Upper lobe of left lung (tissue), 6 donors: Measurements from ENCODE around the gene UBE2E2. TPM values are rescaled to one million over a fixed set of nuclear protein-coding genes. Genes with fewer than 3 reads are reported as not detected.
"Not testable (repeated sequence)": the region's sequence is repeated elsewhere in the genome, so short reads cannot be mapped to it uniquely, and the experiment has no call there.

ENCODE experiments used
- ATAC-seq, 2 donors: fragments of 200-7000 bp; cut with Tn5 transposase; one replicate each; pipeline ENCODE4 v1.9.1; 2022; ENCODE audit warnings: mild to moderate bottlenecking in 2 of 2, moderate library complexity in 2 of 2; ENCODE audit not compliant: low FRiP score in 2 of 2
- DNase-seq, 2 donors: peaks; one replicate each; pipeline ENCODE4 v3.0.0-alpha.2; 2019 to 2020
- H3K27ac ChIP-seq, 4 donors: fragments of 200-600 bp; sonication (generic); one replicate each; pipeline ENCODE4 v1.5.1; 2016 to 2019
- H3K27me3 ChIP-seq, 4 donors: fragments of 200-600 bp; sonication (generic); one replicate each; pipeline ENCODE4 v1.5.1; 2017 to 2019
- H3K36me3 ChIP-seq, 4 donors: fragments of 200-600 bp; sonication (generic); one replicate each; pipeline ENCODE4 v1.5.1; 2016 to 2019
- H3K4me1 ChIP-seq, 4 donors: fragments of 200-600 bp; sonication (generic); one replicate each; pipeline ENCODE4 v1.5.1; 2018 to 2019
- H3K4me3 ChIP-seq, 4 donors: fragments of 200-600 bp; sonication (generic); one replicate each; pipeline ENCODE4 v1.5.1; 2017 to 2019; ENCODE audit warnings: mild to moderate bottlenecking in 2 of 4, moderate library complexity in 1 of 4
- H3K9me3 ChIP-seq, 4 donors: fragments of 200-600 bp; sonication (generic); one replicate each; pipeline ENCODE4 v1.5.1; 2018 to 2019
- CTCF ChIP-seq, 6 experiments: fragments of 450-650 bp in 4 of 6; fragments of 200-600 bp in 2 of 6; sonication (generic) in 2 of 6; IDR thresholded peaks; one replicate each; pipeline ENCODE4 v1.5.1; 2016 to 2019; ENCODE audit warnings: antibody characterized with exemption in 6 of 6
- EP300 ChIP-seq, 4 donors: sonication (generic); formaldehyde crosslinking; IDR thresholded peaks; one replicate each; pipeline ENCODE4 v1.5.1; 2017; ENCODE audit warnings: antibody characterized with exemption in 4 of 4, control low read depth in 2 of 4
- POLR2A ChIP-seq, 4 donors: fragments of 450-650 bp; IDR thresholded peaks; one replicate each; pipeline ENCODE4 v1.5.1; 2016 to 2017; ENCODE audit warnings: antibody characterized with exemption in 4 of 4, mild to moderate bottlenecking in 2 of 4
- POLR2AphosphoS5 ChIP-seq, 2 donors: sonication (generic); formaldehyde crosslinking; IDR thresholded peaks; one replicate each; pipeline ENCODE4 v1.5.1; 2017; ENCODE audit warnings: antibody characterized with exemption in 2 of 2
- WGBS, 2 donors: methylation state at CpG; one replicate each; pipeline ENCODE4 v1.1.5; 2017 to 2018; 5-methylcytosine and 5-hydroxymethylcytosine counted together
- total RNA-seq, 6 donors: library from RNA; depleted of rRNA in 4 of 6; stranded (reverse); fragments of >200 nt in 4 of 6; gene quantifications; one replicate each; pipeline versions ENCODE4 v1.1.0 to v1.2.1, GENCODE V29; 2016 to 2021
- donor health status: DM: no; HTN: no; CAD: no; lungs with moderate emphysema.
- donor health status: DM: no; HTN: yes; CAD: no; lungs with severe emphysema.

The UBE2E2 gene
- total RNA-seq, 6 donors from 2014 or later, result 18.3 to 61.5 (median 41.9) TPM

GRCh38 chr3:23611737-23612295 is 408.7 kb downstream of the UBE2E2 start:
- Histone ChIP-seq H3K4me3 (peak overlapping the region in 2 of 4 donors; percentile 15 to 31), H3K4me1 (peaks cover 0 to 12% (median 7%) of the 10 kb centered on the region in 4 donors), H3K36me3 (no peaks in the 10 kb centered on the region), H3K9me3 (no peaks in the 10 kb centered on the region), H3K27me3 (no peaks in the 10 kb centered on the region), H3K27ac (peak overlapping the region in 1 of 4 donors; percentile 26)
- ATAC-seq (peak; percentile 52 to 77), DNase-seq (peak; percentile 37 to 90)
- TF ChIP-seq EP300 (IDR thresholded peaks at IDR 0.05), result no peak
- no peak for TF ChIP-seq CTCF (IDR thresholded peaks at IDR 0.05)
- WGBS, 2 donors, result 30 to 44% methylated on average over 11 to 13 of the region's 13 CpGs

- ATAC-seq, result peak; percentile 31 to 50
- Histone ChIP-seq H3K9me3 (no peaks in the 10 kb centered on the region), H3K27ac (peak overlapping the region in 1 of 4 donors; percentile 26), H3K36me3 (no peaks in the 10 kb centered on the region), H3K4me1 (peaks cover 0 to 12% (median 7%) of the 10 kb centered on the region in 4 donors), H3K27me3 (no peaks in the 10 kb centered on the region), H3K4me3 (peak overlapping the region in 2 of 4 donors; percentile 15 to 31)
- 41 to 57% methylated on average over 12 to 15 of the region's 15 CpGs for WGBS, 2 donors
- no peak for DNase-seq
- TF ChIP-seq CTCF (IDR thresholded peaks at IDR 0.05) (no peak), EP300 (IDR thresholded peaks at IDR 0.05) (no peak), POLR2A (IDR thresholded peaks at IDR 0.05) (no peak), POLR2AphosphoS5 (IDR thresholded peaks at IDR 0.05) (no peak)
These were observed 409.3 kb downstream of the UBE2E2 start for GRCh38 chr3:23612296-23612891.

- TF ChIP-seq POLR2AphosphoS5 (IDR thresholded peaks at IDR 0.05) (no peak), POLR2A (IDR thresholded peaks at IDR 0.05) (no peak), EP300 (IDR thresholded peaks at IDR 0.05) (no peak), CTCF (IDR thresholded peaks at IDR 0.05) (no peak)
- WGBS, 2 donors, result 91 to 93% methylated on average over 3 to 5 of the region's 5 CpGs
- no peak for ATAC-seq
- no peak for DNase-seq
- Histone ChIP-seq H3K27ac (no peak overlapping the region), H3K9me3 (no peaks in the 10 kb centered on the region), H3K4me3 (no peak overlapping the region), H3K4me1 (peaks cover 0 to 12% (median 7%) of the 10 kb centered on the region in 4 donors), H3K27me3 (no peaks in the 10 kb centered on the region), H3K36me3 (no peaks in the 10 kb centered on the region)
These were observed 411.9 kb downstream of the UBE2E2 start for GRCh38 chr3:23615068-23615467.

GRCh38 chr3:23618475-23618874 is 415.3 kb downstream of the UBE2E2 start:
- not testable (repeated sequence) for H3K9me3 ChIP-seq, H3K4me1 ChIP-seq, H3K4me3 ChIP-seq, H3K27ac ChIP-seq, ATAC-seq, DNase-seq, H3K27me3 ChIP-seq, H3K36me3 ChIP-seq
- WGBS, 2 donors, result 95 to 97% methylated on average over 2 of the region's 2 CpGs

- TF ChIP-seq EP300 (IDR thresholded peaks at IDR 0.05), result no peak
- TF ChIP-seq CTCF (IDR thresholded peaks at IDR 0.05), result no peak
- no peak for TF ChIP-seq POLR2AphosphoS5 (IDR thresholded peaks at IDR 0.05)
- TF ChIP-seq POLR2A (IDR thresholded peaks at IDR 0.05), result no peak
- no peak overlapping the region for H3K27ac ChIP-seq
- H3K9me3 ChIP-seq, result peaks cover 0 to 4% (median under 1%) of the 10 kb centered on the region in 4 donors
- DNase-seq (no peak), ATAC-seq (no peak)
- H3K4me1 ChIP-seq, result no peaks in the 10 kb centered on the region
- H3K4me3 ChIP-seq, result no peak overlapping the region
- H3K27me3 ChIP-seq, result no peaks in the 10 kb centered on the region
- 77 to 82% methylated on average over 12 of the region's 12 CpGs for WGBS, 2 donors
- no peaks in the 10 kb centered on the region for H3K36me3 ChIP-seq
These were observed 416.8 kb downstream of the UBE2E2 start for GRCh38 chr3:23619705-23620637.
